Esophagus squamous epithelium (tissue), 5 donors: ENCODE data around the gene FLNB. TPM values are rescaled to one million over a fixed set of nuclear protein-coding genes. Genes with fewer than 3 reads are reported as not detected.

ENCODE experiments used
- DNase-seq: peaks from one replicate; lab custom pipeline; 2025; lab: John Stamatoyannopoulos, UW
- H3K27ac ChIP-seq, 4 donors: fragments of 200-600 bp; sonication (generic); one replicate each; pipeline ENCODE4 v1.5.1; 2016 to 2019; ENCODE audit warnings: mild to moderate bottlenecking in 1 of 4
- H3K27me3 ChIP-seq, 4 donors: fragments of 200-600 bp; sonication (generic); 1 replicate in 3 of 4; 2 replicates in 1 of 4; pipeline versions ENCODE4 v1.5.1 to v1.6.0; 2017 to 2021; ENCODE audit warnings: antibody characterized with exemption in 1 of 4
- H3K36me3 ChIP-seq, 3 donors: fragments of 200-600 bp; sonication (generic); one replicate each; pipeline ENCODE4 v1.5.1; 2016 to 2019
- H3K4me1 ChIP-seq, 3 donors: fragments of 200-600 bp; sonication (generic); one replicate each; pipeline ENCODE4 v1.5.1; 2017 to 2019
- H3K4me3 ChIP-seq, 4 donors: fragments of 200-600 bp; sonication (generic); 1 replicate in 3 of 4; 2 replicates in 1 of 4; pipeline ENCODE4 v1.5.1; 2016 to 2019; ENCODE audit warnings: mild to moderate bottlenecking in 2 of 4, moderate library complexity in 1 of 4
- H3K9me3 ChIP-seq, 3 donors: fragments of 200-600 bp; sonication (generic); one replicate each; pipeline ENCODE4 v1.5.1; 2016 to 2019
- POLR2A ChIP-seq, 4 donors: fragments of 450-650 bp; IDR thresholded peaks; one replicate each; pipeline ENCODE4 v1.6.1; 2017; ENCODE audit warnings: antibody characterized with exemption in 4 of 4, mild to moderate bottlenecking in 4 of 4, moderate library complexity in 3 of 4
- WGBS, 2 donors: methylation state at CpG; one replicate each; pipeline ENCODE4 v1.1.5; 2018; 5-methylcytosine and 5-hydroxymethylcytosine counted together
- intact Hi-C: fragments of 100-400 bp; cut with DNase I; formaldehyde crosslinking; loops from one replicate; pipeline ENCODE4 v1.15.0; 2022
- total RNA-seq, 4 donors: library from RNA; depleted of rRNA; stranded (reverse); fragments of >200 nt; gene quantifications; one replicate each; pipeline ENCODE4 v1.1.0, GENCODE V29; 2016
- TF ChIP-seq, protein P1 (sequence below), 6 experiments: fragments of 450-650 bp in 4 of 6; fragments of 200-600 bp in 2 of 6; sonication (generic) in 2 of 6; IDR thresholded peaks; one replicate each; pipeline ENCODE4 v1.5.1; 2016 to 2019; ENCODE audit warnings: antibody characterized with exemption in 6 of 6, mild to moderate bottlenecking in 4 of 6, moderate library complexity in 4 of 6
- donor health status: DM: yes; HTN: yes; CAD: no.

FLNB gene
- total RNA-seq, 4 donors from 2014 or later = 65.4 to 77.0 (median 71.5) TPM

DNA sequence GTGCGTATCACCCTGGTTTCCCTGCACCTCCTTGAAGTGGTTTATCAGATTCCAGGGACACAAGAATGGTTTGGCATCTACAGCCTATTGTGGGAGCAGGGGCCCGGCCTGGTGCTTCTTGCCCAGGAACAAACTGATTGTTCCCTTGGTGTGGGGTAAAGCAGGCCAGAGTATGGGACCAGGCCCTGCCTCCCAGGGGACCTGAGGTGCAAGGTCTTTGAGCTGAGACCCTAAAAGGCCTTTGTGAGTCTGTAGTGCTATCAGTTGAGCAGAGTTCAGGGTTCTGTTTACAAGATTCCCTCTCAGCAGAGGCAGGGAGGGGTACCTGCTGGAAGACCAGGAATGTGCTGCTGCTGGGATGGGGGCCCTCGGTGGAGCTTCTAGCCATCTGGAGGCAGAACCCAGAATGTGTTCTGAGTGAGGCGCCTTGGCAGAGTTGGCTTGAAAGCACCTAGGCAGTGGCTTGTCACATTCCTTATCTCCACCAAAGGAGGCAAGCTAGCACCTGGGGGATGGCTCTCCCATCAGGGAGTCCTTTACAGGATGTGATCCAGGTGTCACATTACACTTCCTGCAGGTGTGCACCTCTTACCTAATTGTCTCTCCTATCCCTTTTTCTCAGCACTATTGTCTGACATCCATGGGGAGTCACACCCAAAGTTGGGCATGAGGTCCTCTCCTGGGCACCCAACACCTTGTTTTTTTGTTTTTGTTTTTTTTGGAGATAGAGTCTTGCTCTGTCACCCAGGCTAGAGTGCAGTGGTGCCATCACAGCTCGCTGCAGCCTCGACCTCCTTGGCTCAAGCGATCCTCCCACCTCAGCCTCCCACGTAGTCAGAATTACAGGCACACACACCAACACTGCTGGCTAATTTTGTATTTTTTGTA, 13.1 kb downstream of the FLNB start:
- intact Hi-C loops = no loop called here
- H3K27ac ChIP-seq = peak overlapping the region; percentile 75 to 87 (median 79)
- 78 to 80% methylated on average over 6 to 7 of the region's 8 CpGs for WGBS, 2 donors
- H3K9me3 ChIP-seq = no peaks in the 10 kb centered on the region
- H3K27me3 ChIP-seq = no peaks in the 10 kb centered on the region
- H3K36me3 ChIP-seq = no peaks in the 10 kb centered on the region
- no peak overlapping the region for H3K4me3 ChIP-seq
- TF ChIP-seq POLR2A (IDR thresholded peaks at IDR 0.05) = no peak
- TF ChIP-seq, protein P1, sequence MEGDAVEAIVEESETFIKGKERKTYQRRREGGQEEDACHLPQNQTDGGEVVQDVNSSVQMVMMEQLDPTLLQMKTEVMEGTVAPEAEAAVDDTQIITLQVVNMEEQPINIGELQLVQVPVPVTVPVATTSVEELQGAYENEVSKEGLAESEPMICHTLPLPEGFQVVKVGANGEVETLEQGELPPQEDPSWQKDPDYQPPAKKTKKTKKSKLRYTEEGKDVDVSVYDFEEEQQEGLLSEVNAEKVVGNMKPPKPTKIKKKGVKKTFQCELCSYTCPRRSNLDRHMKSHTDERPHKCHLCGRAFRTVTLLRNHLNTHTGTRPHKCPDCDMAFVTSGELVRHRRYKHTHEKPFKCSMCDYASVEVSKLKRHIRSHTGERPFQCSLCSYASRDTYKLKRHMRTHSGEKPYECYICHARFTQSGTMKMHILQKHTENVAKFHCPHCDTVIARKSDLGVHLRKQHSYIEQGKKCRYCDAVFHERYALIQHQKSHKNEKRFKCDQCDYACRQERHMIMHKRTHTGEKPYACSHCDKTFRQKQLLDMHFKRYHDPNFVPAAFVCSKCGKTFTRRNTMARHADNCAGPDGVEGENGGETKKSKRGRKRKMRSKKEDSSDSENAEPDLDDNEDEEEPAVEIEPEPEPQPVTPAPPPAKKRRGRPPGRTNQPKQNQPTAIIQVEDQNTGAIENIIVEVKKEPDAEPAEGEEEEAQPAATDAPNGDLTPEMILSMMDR (IDR thresholded peaks at IDR 0.05) = no peak
- DNase-seq = no peak
- H3K4me1 ChIP-seq = peaks cover 30 to 95% (median 61%) of the 10 kb centered on the region in 3 donors

DNA sequence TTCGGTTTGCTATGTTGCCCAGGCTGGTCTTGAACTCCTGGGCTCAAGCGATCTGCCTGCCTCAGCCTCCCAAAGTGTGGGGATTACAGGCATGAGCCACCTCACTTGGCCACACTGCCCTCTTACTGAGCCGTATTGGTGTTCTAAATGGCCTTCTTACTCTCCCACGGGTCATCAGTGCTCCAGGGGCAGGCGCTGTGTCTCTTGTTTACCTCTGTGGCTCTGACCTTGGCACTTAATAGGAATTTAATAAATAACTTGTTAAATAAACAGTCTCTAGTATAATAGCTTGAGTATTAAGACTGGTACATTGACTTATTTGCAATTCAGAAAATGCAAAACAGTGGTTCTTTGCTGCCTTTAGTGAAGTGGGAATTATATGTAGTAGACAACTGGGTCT, 13.7 kb downstream of the FLNB start:
- Histone ChIP-seq H3K4me1 (peaks cover 32 to 97% (median 67%) of the 10 kb centered on the region in 3 donors), H3K36me3 (no peaks in the 10 kb centered on the region), H3K27me3 (no peaks in the 10 kb centered on the region), H3K9me3 (no peaks in the 10 kb centered on the region), H3K4me3 (no peak overlapping the region), H3K27ac (peak overlapping the region; percentile 30 to 87 (median 79))
- intact Hi-C loops = no loop called here
- TF ChIP-seq, protein P1 (IDR thresholded peaks at IDR 0.05) = no peak
- TF ChIP-seq POLR2A (IDR thresholded peaks at IDR 0.05) = no peak
- DNase-seq = no peak
- WGBS, 2 donors = 79 to 84% methylated on average over 5 of the region's 5 CpGs

DNA sequence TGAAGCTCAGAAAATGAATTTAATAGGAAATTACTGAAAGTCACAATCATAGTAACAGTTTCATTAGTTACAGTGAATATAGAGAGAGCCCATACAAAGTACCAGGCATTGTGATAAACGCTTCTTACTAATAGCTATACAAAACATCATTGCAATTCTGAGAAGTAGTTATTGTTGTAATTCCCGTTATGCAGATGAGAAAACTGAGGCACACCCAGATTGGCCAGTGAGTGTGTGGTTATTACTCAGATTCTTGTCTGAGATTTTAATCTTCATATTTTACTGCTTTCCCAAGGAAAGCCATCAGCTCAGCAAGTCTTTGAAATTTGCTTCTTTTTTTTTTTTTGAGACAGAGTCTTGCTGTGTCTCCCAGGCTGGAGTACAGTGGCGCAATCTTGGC, 14.3 kb downstream of the FLNB start:
- H3K27me3 ChIP-seq = no peaks in the 10 kb centered on the region
- H3K4me1 ChIP-seq = peaks cover 32 to 97% (median 69%) of the 10 kb centered on the region in 3 donors
- WGBS, 2 donors = 39 to 53% methylated on average over 2 to 3 of the region's 3 CpGs
- H3K36me3 ChIP-seq = no peaks in the 10 kb centered on the region
- DNase-seq = no peak
- H3K4me3 ChIP-seq = no peak overlapping the region
- TF ChIP-seq POLR2A (IDR thresholded peaks at IDR 0.05) = no peak
- TF ChIP-seq, protein P1 (IDR thresholded peaks at IDR 0.05) = no peak
- no peaks in the 10 kb centered on the region for H3K9me3 ChIP-seq
- intact Hi-C loops = no loop called here
- H3K27ac ChIP-seq = peak overlapping the region in 3 of 4 donors; percentile 78 to 87 (median 80)

DNA sequence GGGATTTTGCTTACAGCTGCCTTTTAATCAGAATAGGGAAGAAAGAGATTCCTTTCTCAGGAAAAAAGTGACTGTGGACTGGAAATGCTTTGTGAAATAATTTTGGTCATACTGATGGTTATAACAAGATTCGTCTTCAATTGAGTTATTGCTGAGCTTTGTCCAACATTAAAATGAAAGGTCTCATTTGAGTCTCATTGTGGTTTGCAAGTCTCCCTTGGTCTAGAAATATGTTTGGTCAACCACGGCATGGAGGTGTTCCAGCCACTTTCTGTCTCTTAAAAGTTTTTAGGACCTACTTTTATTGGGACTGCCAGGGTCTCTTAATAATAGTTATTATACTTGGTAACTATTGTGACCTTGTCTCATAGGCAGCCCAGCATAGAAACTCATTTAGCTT, 15.3 kb downstream of the FLNB start:
- H3K27ac ChIP-seq = peak overlapping the region in 3 of 4 donors; percentile 71 to 87 (median 80)
- TF ChIP-seq, protein P1 (IDR thresholded peaks at IDR 0.05) = no peak
- TF ChIP-seq POLR2A (IDR thresholded peaks at IDR 0.05) = no peak
- DNase-seq = no peak
- intact Hi-C loops = no loop called here
- H3K9me3 ChIP-seq = no peaks in the 10 kb centered on the region
- WGBS, 2 donors = 64 to 67% methylated on average over 2 of the region's 2 CpGs
- H3K27me3 ChIP-seq = no peaks in the 10 kb centered on the region
- H3K36me3 ChIP-seq = no peaks in the 10 kb centered on the region
- no peak overlapping the region for H3K4me3 ChIP-seq
- peaks cover 32 to 87% (median 63%) of the 10 kb centered on the region in 3 donors for H3K4me1 ChIP-seq

DNA sequence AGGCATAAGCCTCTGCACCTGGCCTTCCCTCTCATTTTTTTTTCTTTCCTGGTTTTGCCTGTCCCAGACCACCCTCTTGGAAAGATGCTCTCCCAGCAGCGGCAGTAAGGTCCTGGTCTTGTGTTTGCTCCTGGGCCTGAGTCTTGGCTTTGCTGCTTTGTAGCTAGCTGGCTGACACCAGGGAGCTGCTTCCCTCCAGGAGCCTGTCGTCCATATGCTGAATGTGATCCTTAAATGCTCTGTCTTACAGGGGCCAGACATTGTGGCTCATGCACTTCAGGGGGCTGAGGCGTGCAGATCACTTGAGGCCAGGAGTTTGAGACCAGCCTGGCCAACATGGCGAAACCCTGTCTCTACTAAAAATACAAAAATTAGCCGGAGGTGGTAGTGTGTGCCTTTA, 17.2 kb downstream of the FLNB start:
- no peak for DNase-seq
- intact Hi-C loops = no loop called here
- Histone ChIP-seq H3K36me3 (no peaks in the 10 kb centered on the region), H3K9me3 (no peaks in the 10 kb centered on the region), H3K4me3 (no peak overlapping the region), H3K27me3 (no peaks in the 10 kb centered on the region), H3K27ac (peak overlapping the region; percentile 29 to 86 (median 78)), H3K4me1 (peaks cover 22 to 68% (median 54%) of the 10 kb centered on the region in 3 donors)
- WGBS, 2 donors = 22 to 48% methylated on average over 1 to 2 of the region's 5 CpGs
- TF ChIP-seq POLR2A (IDR thresholded peaks at IDR 0.05) = no peak
- TF ChIP-seq, protein P1 (IDR thresholded peaks at IDR 0.05) = no peak
